ENCODE results near the gene SLC15A1. TPM values are rescaled to one million over a fixed set of nuclear protein-coding genes. Genes with fewer than 3 reads are reported as not detected.

Gene SLC15A1
- total and polyA plus RNA-seq, 2 experiments from 2014 or later: not detected

GRCh38 chr13:98751367-98751782, 1.1 kb downstream of the SLC15A1 start:
- DNase-seq (ENCODE audit: low read depth in 1 of 2, low spot score in 1 of 2): peak in 1 of 2 donors; percentile 13
- Histone ChIP-seq H3K27ac (no peak overlapping the region), H3K4me3 (no peak overlapping the region), H3K27me3 (peaks cover 54% of the 10 kb centered on the region), H3K4me1 (ENCODE audit: low read depth) (no peaks in the 10 kb centered on the region), H3K36me3 (no peaks in the 10 kb centered on the region), H3K9me3 (ENCODE audit: low read depth) (no peaks in the 10 kb centered on the region)
- TF ChIP-seq CTCF (IDR thresholded peaks at IDR 0.05; ENCODE audit: low read depth, low read length): no peak

- DNase-seq (ENCODE audit: low read depth in 1 of 2, low spot score in 1 of 2): peak in 1 of 2 donors; percentile 48
- Histone ChIP-seq H3K27me3 (peaks cover 49% of the 10 kb centered on the region), H3K36me3 (no peaks in the 10 kb centered on the region), H3K27ac (no peak overlapping the region), H3K4me1 (ENCODE audit: low read depth) (no peaks in the 10 kb centered on the region), H3K9me3 (ENCODE audit: low read depth) (no peaks in the 10 kb centered on the region), H3K4me3 (no peak overlapping the region)
- no peak for TF ChIP-seq CTCF (IDR thresholded peaks at IDR 0.05; ENCODE audit: low read depth, low read length)
These were observed 3.0 kb downstream of the SLC15A1 start for GRCh38 chr13:98749501-98749900.

- TF ChIP-seq CTCF (IDR thresholded peaks at IDR 0.05; ENCODE audit: low read depth, low read length): no peak
- no peak overlapping the region for H3K27ac ChIP-seq
- DNase-seq (ENCODE audit: low read depth in 1 of 2, low spot score in 1 of 2): peak in 1 of 2 donors; percentile 18
These were observed 5.5 kb downstream of the SLC15A1 start for GRCh38 chr13:98746968-98747367.

GRCh38 chr13:98743377-98743776, 9.1 kb downstream of the SLC15A1 start:
- no peak for DNase-seq (ENCODE audit: low read depth in 1 of 2, low spot score in 1 of 2)
- no peaks in the 10 kb centered on the region for H3K9me3 ChIP-seq (ENCODE audit: low read depth)
- no peak for TF ChIP-seq CTCF (IDR thresholded peaks at IDR 0.05; ENCODE audit: low read depth, low read length)
- H3K27ac ChIP-seq: no peak overlapping the region
- no peak overlapping the region for H3K4me3 ChIP-seq
- H3K36me3 ChIP-seq: no peaks in the 10 kb centered on the region
- H3K27me3 ChIP-seq: no peaks in the 10 kb centered on the region
- no peaks in the 10 kb centered on the region for H3K4me1 ChIP-seq (ENCODE audit: low read depth)

More at GRCh38 chr13:98746968-98747367, 5.5 kb downstream of the SLC15A1 start:
- no peaks in the 10 kb centered on the region for H3K9me3 ChIP-seq (ENCODE audit: low read depth)
- H3K27me3 ChIP-seq: peaks cover 34% of the 10 kb centered on the region
- no peak overlapping the region for H3K4me3 ChIP-seq
- no peaks in the 10 kb centered on the region for H3K4me1 ChIP-seq (ENCODE audit: low read depth)
- no peaks in the 10 kb centered on the region for H3K36me3 ChIP-seq

- DNase-seq (ENCODE audit: low read depth in 1 of 2, low spot score in 1 of 2): no peak
- Histone ChIP-seq H3K36me3 (no peaks in the 10 kb centered on the region), H3K27ac (no peak overlapping the region), H3K4me1 (ENCODE audit: low read depth) (no peaks in the 10 kb centered on the region), H3K4me3 (no peak overlapping the region), H3K27me3 (no peaks in the 10 kb centered on the region), H3K9me3 (ENCODE audit: low read depth) (no peaks in the 10 kb centered on the region)
- TF ChIP-seq CTCF (IDR thresholded peaks at IDR 0.05; ENCODE audit: low read depth, low read length): no peak
These were observed 9.5 kb downstream of the SLC15A1 start for GRCh38 chr13:98742961-98743360.

Measured in cardiac muscle cell (in vitro differentiated cells and primary cell).